GM12801 (cell line): Measurements from ENCODE around the gene ISM1.

Source experiments
- TF ChIP-seq, protein P1 (sequence below): IDR thresholded peaks from one replicate; pipeline ENCODE4 v1.5.1; 2011; ENCODE audit warnings: control low read depth; ENCODE audit not compliant: insufficient read length; ENCODE audit errors: extremely low read depth

ISM1 gene

GRCh38 chr20:13261460-13262301, 40.6 kb downstream of the ISM1 start:
- TF ChIP-seq, protein P1, sequence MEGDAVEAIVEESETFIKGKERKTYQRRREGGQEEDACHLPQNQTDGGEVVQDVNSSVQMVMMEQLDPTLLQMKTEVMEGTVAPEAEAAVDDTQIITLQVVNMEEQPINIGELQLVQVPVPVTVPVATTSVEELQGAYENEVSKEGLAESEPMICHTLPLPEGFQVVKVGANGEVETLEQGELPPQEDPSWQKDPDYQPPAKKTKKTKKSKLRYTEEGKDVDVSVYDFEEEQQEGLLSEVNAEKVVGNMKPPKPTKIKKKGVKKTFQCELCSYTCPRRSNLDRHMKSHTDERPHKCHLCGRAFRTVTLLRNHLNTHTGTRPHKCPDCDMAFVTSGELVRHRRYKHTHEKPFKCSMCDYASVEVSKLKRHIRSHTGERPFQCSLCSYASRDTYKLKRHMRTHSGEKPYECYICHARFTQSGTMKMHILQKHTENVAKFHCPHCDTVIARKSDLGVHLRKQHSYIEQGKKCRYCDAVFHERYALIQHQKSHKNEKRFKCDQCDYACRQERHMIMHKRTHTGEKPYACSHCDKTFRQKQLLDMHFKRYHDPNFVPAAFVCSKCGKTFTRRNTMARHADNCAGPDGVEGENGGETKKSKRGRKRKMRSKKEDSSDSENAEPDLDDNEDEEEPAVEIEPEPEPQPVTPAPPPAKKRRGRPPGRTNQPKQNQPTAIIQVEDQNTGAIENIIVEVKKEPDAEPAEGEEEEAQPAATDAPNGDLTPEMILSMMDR, result no peak

GRCh38 chr20:13262302-13262650, 41.2 kb downstream of the ISM1 start:
- TF ChIP-seq, protein P1, result no peak

- TF ChIP-seq, protein P1, result no peak
Measured at GRCh38 chr20:13262671-13263360, 41.7 kb downstream of the ISM1 start.

GRCh38 chr20:13263451-13263850, 42.4 kb downstream of the ISM1 start:
- TF ChIP-seq, protein P1, result no peak

DNA sequence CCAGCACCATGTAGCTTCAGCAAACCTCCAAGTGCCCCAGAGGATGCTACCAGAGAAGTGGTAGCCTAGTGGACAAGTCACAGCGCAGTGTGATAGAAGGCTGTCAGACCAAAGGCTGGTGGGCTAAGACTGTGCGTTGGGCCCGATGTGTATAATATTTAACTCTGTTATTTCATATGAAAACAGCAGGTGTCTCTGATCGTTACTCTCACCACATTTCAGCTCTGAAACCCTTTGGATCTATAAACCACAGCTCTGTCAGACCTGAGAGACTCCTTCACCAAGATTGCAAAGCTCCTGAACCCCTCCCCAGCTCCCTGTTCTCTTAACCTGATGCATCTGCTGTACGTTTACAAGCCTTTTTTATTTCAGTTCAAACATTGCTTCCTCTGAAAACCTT, 43.8 kb downstream of the ISM1 start:
- TF ChIP-seq, protein P1, result no peak

DNA sequence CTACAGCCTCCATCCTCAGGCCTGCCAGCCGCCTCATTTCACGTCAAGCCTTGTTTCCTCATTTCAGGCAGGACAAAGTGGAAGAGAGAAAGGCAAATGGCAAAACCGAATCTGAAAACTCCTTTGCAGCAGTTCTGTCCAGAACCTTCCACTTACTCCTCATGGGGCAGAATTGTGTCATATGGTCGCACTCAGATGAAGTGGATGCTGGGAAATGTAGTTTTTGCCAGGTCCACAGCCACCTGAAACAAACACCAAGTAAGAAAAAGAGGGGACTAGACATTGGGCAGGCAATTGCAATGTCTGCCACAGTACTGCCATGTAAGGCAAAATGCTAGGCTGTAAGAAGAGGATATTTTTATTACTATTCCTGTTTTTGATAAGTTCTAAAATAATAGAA, 44.9 kb downstream of the ISM1 start:
- TF ChIP-seq, protein P1, result no peak

- TF ChIP-seq, protein P1, result no peak
Measured at GRCh38 chr20:13267231-13267630, 46.2 kb downstream of the ISM1 start.
